Stimulated activated CD8-positive, alpha-beta memory T cell treated with anti-CD3 and anti-CD28 coated beads, Interleukin-2, amount 100 ng/mL, for 48 hours (primary cell): ENCODE measurements around the gene TMEM9B.
"Not testable (repeated sequence)": the region's sequence is repeated elsewhere in the genome, so short reads cannot be mapped to it uniquely, and the experiment has no call there.

Experiments
- DNase-seq, 2 donors: peaks; one replicate each; pipeline ENCODE4 v3.0.0-alpha.2; 2020; ENCODE audit warnings: low read depth in 2 of 2

The TMEM9B gene

GRCh38 chr11:8964324-8965320, at the start of gene TMEM9B:
Gene TMEM9B (minus strand): TSS chr11:8964442. CDS start chr11:8964313, 129 bp downstream.
- DNase-seq = peak; percentile 82 to 86

GRCh38 chr11:9013373-9013772, 49.1 kb upstream of the TMEM9B start:
- no peak for DNase-seq

- DNase-seq = not testable (repeated sequence)
Measured at GRCh38 chr11:9009538-9009937, 45.3 kb upstream of the TMEM9B start.

- DNase-seq = no peak
Measured at GRCh38 chr11:9008661-9009060, 44.4 kb upstream of the TMEM9B start.

GRCh38 chr11:9008011-9008550, 43.8 kb upstream of the TMEM9B start:
- DNase-seq = no peak

- no peak for DNase-seq
Measured at GRCh38 chr11:9005087-9005486, 40.8 kb upstream of the TMEM9B start.

- DNase-seq = no peak
Measured at GRCh38 chr11:9004183-9004926, 40.1 kb upstream of the TMEM9B start.

GRCh38 chr11:9003573-9004182, 39.4 kb upstream of the TMEM9B start, which contains the start of gene NRIP3:
Gene NRIP3 (minus strand): TSS chr11:9004001. CDS start chr11:9003935, 66 bp downstream.
- DNase-seq = peak; percentile 51 to 63

- no peak for DNase-seq
Measured at GRCh38 chr11:9002920-9003572, 38.8 kb upstream of the TMEM9B start.

GRCh38 chr11:9001736-9002135, 37.5 kb upstream of the TMEM9B start:
- DNase-seq = no peak

- no peak for DNase-seq
Measured at GRCh38 chr11:8998017-8998416, 33.8 kb upstream of the TMEM9B start.

GRCh38 chr11:8997451-8997850, 33.2 kb upstream of the TMEM9B start:
- no peak for DNase-seq

- DNase-seq = no peak
Measured at GRCh38 chr11:8989453-8989852, 25.2 kb upstream of the TMEM9B start.

- DNase-seq = no peak
Measured at GRCh38 chr11:8988329-8989234, 24.3 kb upstream of the TMEM9B start.

- no peak for DNase-seq
Measured at GRCh38 chr11:8987446-8987845, 23.2 kb upstream of the TMEM9B start.

- not testable (repeated sequence) for DNase-seq
Measured at GRCh38 chr11:8986772-8987171, 22.5 kb upstream of the TMEM9B start.

- DNase-seq = no peak
Measured at GRCh38 chr11:8985462-8985861, 21.2 kb upstream of the TMEM9B start.

- no peak for DNase-seq
Measured at GRCh38 chr11:8983552-8983951, 19.3 kb upstream of the TMEM9B start.

GRCh38 chr11:8980485-8980884, 16.2 kb upstream of the TMEM9B start:
- DNase-seq = no peak

GRCh38 chr11:8979365-8979764, 15.1 kb upstream of the TMEM9B start:
- DNase-seq = not testable (repeated sequence)
